ENCODE data around the gene NPY2R.

Gene NPY2R

GRCh38 chr4:155249016-155249566 is 40.7 kb downstream of the NPY2R start:
- DNase-seq (ENCODE audit: low read depth) = no peak

DNA sequence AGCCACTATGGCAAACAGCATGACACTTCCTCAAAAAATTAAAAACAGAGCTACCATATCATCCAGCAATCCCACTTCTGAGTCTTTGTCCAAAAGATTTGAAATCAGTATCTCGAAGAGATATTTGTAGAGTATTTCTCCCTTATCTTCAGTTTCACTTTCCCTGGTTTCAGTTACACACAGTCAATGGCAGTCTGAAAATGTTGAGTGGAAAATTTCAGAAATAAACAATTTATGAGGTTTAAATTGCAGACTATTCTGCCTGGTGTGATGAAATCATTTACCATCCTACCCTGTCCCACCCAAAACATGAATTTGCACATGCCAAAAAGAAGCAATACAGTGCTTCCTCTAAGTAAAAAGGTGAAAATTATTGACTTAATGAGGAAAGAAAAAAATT is 43.9 kb downstream of the NPY2R start:
- no peak for DNase-seq (ENCODE audit: low read depth)

DNA sequence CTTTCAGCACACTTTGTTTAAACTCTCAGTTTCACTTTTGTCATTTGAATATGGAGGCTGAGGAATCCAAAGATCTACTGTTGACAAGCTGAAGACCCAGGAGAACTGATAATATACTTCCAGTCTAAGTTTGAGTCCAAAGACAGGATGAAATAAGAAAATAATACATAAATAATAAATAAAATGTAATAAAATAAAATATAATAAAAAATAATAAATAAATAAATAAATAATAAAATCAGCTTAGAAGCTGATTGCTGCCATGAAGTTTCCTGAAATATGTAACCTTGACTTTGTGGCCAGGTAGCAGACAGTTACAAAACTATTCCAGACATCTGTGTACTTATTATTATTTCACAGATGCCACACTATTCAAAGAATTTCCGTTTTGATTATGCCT is 55.0 kb downstream of the NPY2R start:
- no peak for DNase-seq (ENCODE audit: low read depth)

GRCh38 chr4:155265113-155265512 is 56.7 kb downstream of the NPY2R start:
- no peak for DNase-seq (ENCODE audit: low read depth)
